K562 (cell line): ENCODE data around the gene HEMGN. TPM values are rescaled to one million over a fixed set of nuclear protein-coding genes. Genes with fewer than 3 reads are reported as not detected.

Experiments used
- BCLAF1 ChIP-seq, 2 experiments: fragments of 450-650 bp in 1 of 2; IDR thresholded peaks; 2 replicates each; pipeline ENCODE4 v1.6.1; 2011 to 2017; ENCODE audit warnings: low read depth in 2 of 2, antibody characterized with exemption in 1 of 2, borderline replicate concordance in 1 of 2, low read length in 1 of 2, mild to moderate bottlenecking in 1 of 2, mixed read lengths in 1 of 2; ENCODE audit not compliant: control insufficient read depth in 1 of 2
- BHLHE40 ChIP-seq: IDR thresholded peaks from 2 replicates; pipeline ENCODE4 v1.6.1; 2011; ENCODE audit warnings: low read length, improper control_type of control experiment
- EP400 ChIP-seq: fragments of 450-650 bp; IDR thresholded peaks from 2 replicates; pipeline ENCODE4 v1.6.1; 2017; ENCODE audit warnings: antibody characterized with exemption, mild to moderate bottlenecking, moderate library complexity
- FOXM1 ChIP-seq, 2 experiments: fragments of 450-650 bp in 1 of 2; sonication (generic) in 1 of 2; formaldehyde crosslinking in 1 of 2; IDR thresholded peaks; 2 replicates each; pipeline versions ENCODE4 v1.6.1 to v1.9.0; 2017 to 2022; ENCODE audit warnings: low read depth in 2 of 2, mild to moderate bottlenecking in 2 of 2, missing genetic modification reagents in 1 of 2, moderate library complexity in 1 of 2
- HDAC8 ChIP-seq: fragments of 450-650 bp; IDR thresholded peaks from 2 replicates; pipeline ENCODE4 v1.6.1; 2016; ENCODE audit warnings: mild to moderate bottlenecking, missing genetic modification characterization, moderate library complexity, missing compliant biosample characterization
- HES1 ChIP-seq: fragments of 450-650 bp; IDR thresholded peaks from 2 replicates; pipeline ENCODE4 v1.6.1; 2016; ENCODE audit warnings: low read depth, mild to moderate bottlenecking, moderate library complexity
- HMBOX1 ChIP-seq: sonication (generic); IDR thresholded peaks from 2 replicates; pipeline ENCODE4 v1.6.1; 2016
- IRF9 ChIP-seq: fragments of 450-650 bp; IDR thresholded peaks from 2 replicates; pipeline ENCODE4 v1.6.1; 2016; ENCODE audit warnings: missing biosample characterization, missing genetic modification characterization
- NR2C2 ChIP-seq, 2 experiments: fragments of 200-800 bp in 1 of 2; sonication (Bioruptor generic) in 1 of 2; sonication (generic) in 1 of 2; formaldehyde crosslinking in 1 of 2; IDR thresholded peaks; 2 replicates each; pipeline versions ENCODE4 v1.6.1 to v1.8.0; 2016 to 2022; ENCODE audit warnings: mild to moderate bottlenecking in 1 of 2, missing compliant biosample characterization in 1 of 2, missing genetic modification characterization in 1 of 2, missing genetic modification reagents in 1 of 2
- PURB ChIP-seq: sonication (generic); formaldehyde crosslinking; IDR thresholded peaks from 2 replicates; pipeline ENCODE4 v1.9.0; 2021; ENCODE audit warnings: low read depth, mild to moderate bottlenecking, missing genetic modification reagents
- ZBTB33 ChIP-seq: sonication (generic); formaldehyde crosslinking; IDR thresholded peaks from 2 replicates; pipeline ENCODE4 v1.8.1; 2023; ENCODE audit warnings: mild to moderate bottlenecking, missing genetic modification reagents
- ZBTB7A ChIP-seq: IDR thresholded peaks from 2 replicates; pipeline ENCODE4 v1.6.1; 2011; ENCODE audit warnings: low read depth, mild to moderate bottlenecking, low read length, moderate library complexity, borderline replicate concordance; ENCODE audit not compliant: control insufficient read depth
- ZFP30 ChIP-seq: fragments of 250-450 bp; sonication (Bioruptor Pico); IDR thresholded peaks from 2 replicates; pipeline ENCODE4 v1.8.0; 2022; ENCODE audit warnings: moderate library complexity, mild to moderate bottlenecking, inconsistent platforms, borderline replicate concordance
- ZNF41 ChIP-seq: fragments of 250-450 bp; sonication (Bioruptor Pico); conservative IDR thresholded peaks from 2 replicates; pipeline ENCODE4 v1.4.0; 2020; ENCODE audit warnings: mild to moderate bottlenecking
- polyA plus RNA-seq, 8 experiments: library from polyadenylated mRNA; depleted of rRNA in 4 of 8; stranded (reverse) in 5 of 8; unstranded in 3 of 8; fragments of >200 nt; fragmentation: Nextera tagmentation in 2 of 8; fragmentation: Illumina TruSeq in 1 of 8; extraction: Ambion mirVana in 2 of 8; extraction: Trizol in 1 of 8; gene quantifications; 2 replicates each; pipeline versions ENCODE4 v1.2.1 to v1.2.3, GENCODE V29; 2011 to 2014; ENCODE audit warnings: inconsistent platforms in 1 of 8, missing spikeins in 1 of 8
- total RNA-seq, 7 experiments: library from RNA; depleted of rRNA in 6 of 7; stranded (reverse); fragments of >200 nt in 6 of 7; fragmentation: Illumina TruSeq in 2 of 7; extraction: Trizol in 2 of 7; gene quantifications; 2 replicates each; pipeline versions ENCODE4 v1.2.1 to v1.2.3, GENCODE V29; 2011 to 2021; ENCODE audit warnings: low replicate concordance in 1 of 7

The HEMGN gene
- total and polyA plus RNA-seq, 9 of the 15 experiments (the other 6 are each of a cell fraction or from before 2014, with no cell fraction given) = 56.3 to 258 (median 137) TPM

- TF ChIP-seq BCLAF1 (IDR thresholded peaks at IDR 0.05; ENCODE audit: borderline replicate concordance in 1 of 2, control insufficient read depth in 1 of 2, low read depth in 2 of 2, low read length in 1 of 2) (no peak), EP400 (peak; percentile 100), BHLHE40 (peak; percentile 98), IRF9 (tag) (peak; percentile 60; the same call in 1 of the 2 replicates), FOXM1 (IDR thresholded peaks at IDR 0.05; ENCODE audit: low read depth) (peak; percentile 62; the same call in 1 of the 2 replicates), FOXM1 (CRISPR knock-in tag; IDR thresholded peaks at IDR 0.05; ENCODE audit: low read depth) (0 out of 2 replicates have a peak, but pooled peaks have one; percentile 80), PURB (no peak), ZFP30 (CRISPR knock-in tag) (no peak), ZNF41 (CRISPR knock-in tag) (no peak; the same call in none of the 2 replicates), NR2C2 (CRISPR knock-in tag; IDR thresholded peaks at IDR 0.05) (peak; percentile 86), NR2C2 (tag; IDR thresholded peaks at IDR 0.05) (peak; percentile 86), HDAC8 (tag) (peak; percentile 73; the same call in 1 of the 2 replicates), HMBOX1 (0 out of 2 replicates have a peak, but pooled peaks have one; percentile 24), HES1 (no peak), ZBTB7A (peak; percentile 53; the same call in 1 of the 2 replicates), ZBTB33 (CRISPR knock-in tag) (peak; percentile 53; the same call in 1 of the 2 replicates)
Measured at GRCh38 chr9:97921959-97922724, 15.8 kb downstream of the HEMGN start, which contains the start of gene TRMO (continued).
